GF-D8 (cell line): ENCODE results near the gene PGLYRP4.

Experiments
- DNase-seq: peaks from one replicate; lab custom pipeline; 2025; lab: John Stamatoyannopoulos, UW

PGLYRP4 gene, protein sequence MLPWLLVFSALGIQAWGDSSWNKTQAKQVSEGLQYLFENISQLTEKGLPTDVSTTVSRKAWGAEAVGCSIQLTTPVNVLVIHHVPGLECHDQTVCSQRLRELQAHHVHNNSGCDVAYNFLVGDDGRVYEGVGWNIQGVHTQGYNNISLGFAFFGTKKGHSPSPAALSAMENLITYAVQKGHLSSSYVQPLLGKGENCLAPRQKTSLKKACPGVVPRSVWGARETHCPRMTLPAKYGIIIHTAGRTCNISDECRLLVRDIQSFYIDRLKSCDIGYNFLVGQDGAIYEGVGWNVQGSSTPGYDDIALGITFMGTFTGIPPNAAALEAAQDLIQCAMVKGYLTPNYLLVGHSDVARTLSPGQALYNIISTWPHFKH

DNA sequence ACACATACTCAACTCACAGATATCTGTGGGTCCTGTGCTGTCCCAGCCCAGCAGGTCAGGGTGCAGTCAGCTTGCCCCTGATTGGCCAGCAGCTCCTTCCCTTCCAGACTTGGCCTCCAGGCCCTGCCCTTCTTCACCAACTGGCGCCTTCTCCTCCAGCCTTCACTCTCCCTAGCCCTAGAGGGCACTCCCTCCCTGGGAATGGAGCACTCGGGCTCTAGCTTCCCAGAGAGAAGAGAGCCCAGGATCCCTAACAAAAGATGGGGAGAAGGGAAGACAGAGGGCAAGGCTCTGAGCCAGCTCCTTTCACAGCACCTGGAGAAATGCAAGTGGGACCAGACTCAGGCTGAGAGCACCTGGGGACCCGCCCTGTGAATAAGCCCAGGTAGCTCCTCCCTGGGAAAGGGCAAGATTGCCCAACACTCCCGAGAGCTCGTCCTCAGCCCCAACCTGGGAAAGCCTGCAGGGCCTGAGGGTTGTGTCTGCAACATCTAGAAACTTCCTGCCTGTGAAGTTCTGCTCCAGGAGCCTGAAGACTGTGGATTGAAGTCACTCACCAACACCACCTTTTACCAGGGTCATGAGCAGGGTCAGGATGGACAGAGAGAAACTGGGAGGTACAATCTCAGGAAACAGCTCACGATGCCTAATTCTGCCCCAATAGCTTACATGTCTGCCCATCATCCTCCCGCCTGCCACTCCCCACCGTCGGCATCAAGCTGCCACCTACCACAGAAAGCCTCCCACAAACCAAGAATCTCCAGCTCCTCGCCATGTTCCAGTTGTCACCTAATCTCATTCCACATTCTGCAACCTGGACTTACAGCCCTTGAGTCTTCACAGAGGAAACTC lies at the start of gene PGLYRP4:
PGLYRP4 (minus strand) TSS at position 331 of the 852 bp plus-strand sequence. CDS start 909 bp downstream, outside the sequence.
- DNase-seq = no peak

DNA sequence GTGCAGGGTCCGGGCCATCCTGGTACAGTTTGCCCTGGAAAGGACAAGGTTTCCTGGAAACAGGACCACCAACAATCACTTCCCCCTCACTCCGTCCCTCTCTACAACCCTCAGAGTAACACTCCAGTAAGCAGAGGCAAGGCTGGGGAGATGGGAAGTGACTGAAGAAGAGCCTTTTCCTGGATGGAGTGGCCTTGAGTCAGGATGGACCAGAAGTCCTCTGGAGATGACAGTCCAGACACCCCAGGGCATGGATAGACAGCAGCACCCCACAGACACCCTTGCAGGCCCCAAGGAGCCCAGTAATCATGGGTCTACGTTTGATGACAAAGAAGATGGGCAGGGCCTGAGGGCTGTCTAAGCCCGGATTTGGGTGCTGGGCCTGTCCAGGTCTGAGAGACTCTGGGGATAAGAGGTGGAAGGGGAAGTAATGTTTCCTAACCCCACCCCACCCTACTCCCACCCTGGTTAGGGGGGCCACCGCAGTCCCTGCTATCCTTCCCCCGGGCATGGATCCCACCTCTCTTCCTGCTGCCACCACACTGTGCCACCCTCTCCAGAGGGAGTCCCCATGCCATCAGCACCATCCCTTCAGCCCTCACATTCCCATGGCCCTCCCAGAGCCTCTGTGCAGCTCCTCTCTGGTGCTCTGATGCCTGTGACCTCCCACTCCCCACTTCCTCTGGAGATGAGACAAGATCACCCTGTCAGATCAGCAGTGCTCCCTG lies 49.4 kb upstream of the PGLYRP4 start:
- DNase-seq = no peak

DNA sequence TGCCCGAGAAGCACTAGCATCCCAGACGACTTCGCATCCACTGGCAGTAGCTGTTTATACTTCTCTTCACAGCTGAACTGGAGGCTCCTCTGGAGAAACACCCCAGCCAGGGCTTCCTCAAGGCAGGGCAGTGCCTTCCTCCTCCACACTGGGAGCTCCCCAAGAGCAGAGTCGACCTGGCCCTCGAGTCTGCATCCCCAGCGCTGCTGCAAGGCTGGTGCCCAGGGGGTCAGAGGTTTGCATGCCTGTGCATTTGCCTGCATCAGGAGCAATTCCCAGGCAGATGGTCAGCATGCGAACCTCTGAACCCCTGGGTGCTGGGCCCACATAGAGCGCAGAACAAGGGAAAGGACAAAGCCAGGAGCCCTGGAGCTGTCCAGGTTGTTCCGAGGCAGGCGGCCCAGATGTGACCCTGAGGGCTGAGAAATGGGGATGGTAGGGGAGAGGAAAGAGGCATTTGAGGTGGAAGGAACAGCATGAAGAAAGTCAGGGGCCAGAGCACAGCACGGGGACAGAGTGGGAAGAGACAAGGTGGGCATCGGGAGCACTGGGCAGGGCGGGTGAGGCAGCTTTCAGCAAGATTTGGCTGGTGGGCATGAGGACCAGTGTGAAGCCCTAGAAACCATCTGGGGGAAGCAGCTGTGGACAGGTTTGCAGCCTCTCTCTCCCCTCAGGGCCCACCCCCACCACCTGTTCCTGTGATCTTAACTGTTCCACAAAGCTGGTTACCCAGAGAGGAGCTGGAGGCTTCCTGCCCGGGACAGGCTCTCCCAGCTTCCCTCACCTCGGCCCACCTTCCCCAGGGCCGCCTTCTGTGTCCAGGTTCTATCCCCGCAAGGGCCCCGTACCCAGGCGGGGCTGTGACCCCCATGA lies 48.6 kb upstream of the PGLYRP4 start:
- no peak for DNase-seq

DNA sequence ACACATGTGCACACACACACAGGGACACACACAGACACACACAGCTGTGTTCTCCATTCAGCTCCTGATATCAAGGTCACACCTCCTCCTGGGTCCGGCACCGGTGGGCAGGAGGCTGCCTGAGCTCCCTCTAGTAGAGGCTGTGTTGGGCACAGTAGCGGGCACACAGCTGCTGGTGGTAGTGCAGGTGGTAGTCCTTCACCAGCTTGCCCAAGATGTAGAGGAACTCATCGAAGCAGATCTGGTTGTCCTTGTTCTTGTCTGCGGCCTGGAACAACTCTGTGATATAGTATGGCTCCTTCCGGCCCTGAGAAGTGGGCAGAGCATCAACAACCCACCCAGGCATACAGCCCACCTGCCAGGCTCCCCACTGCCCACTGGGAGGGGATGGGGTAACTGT lies 47.8 kb upstream of the PGLYRP4 start:
- DNase-seq = no peak

DNA sequence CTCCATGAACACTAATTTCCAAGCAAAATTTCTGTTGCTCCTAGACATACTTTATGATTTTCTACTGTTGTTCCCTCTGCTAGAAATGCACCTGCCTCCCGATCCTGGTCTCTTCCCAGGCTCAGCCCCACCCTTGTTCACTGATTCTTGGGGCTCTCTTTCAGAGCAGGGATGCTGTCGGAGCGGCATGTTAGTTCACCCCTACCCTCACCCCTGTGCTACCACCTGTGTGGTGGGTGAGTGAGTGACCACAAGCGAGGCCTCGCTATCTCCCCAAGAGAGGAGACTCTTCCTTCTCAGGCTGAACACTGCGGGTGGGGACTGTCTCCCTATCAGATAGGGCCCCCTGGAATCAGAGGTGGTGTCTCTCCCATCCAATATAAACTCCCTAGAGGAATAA lies 47.1 kb upstream of the PGLYRP4 start:
- DNase-seq = no peak

DNA sequence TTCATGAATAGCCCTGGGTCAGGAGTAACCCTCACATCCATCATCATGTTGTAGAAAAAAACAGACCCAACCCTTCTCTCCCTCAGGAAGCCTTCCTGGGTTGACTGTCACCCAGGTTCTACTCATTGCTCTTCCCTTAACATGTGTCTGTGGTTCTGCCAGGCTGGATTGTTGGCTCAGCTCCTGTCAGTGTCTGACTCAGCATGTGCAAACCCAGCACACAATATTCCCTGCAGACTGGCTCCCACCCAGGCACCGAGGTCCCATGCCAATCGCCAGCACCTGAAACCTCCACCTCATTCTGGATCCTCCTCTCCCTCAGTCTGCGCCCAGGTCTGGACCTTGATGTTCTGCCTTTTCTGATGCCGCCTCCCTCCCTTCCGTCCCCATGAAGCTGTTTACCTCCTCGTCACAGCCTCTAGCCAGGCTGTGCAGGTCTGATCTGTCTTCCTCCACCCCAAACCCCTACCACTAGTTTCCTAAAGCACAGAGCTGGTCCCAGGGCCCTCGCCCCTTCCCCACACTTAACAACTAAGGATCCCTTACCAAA lies 46.6 kb upstream of the PGLYRP4 start:
- DNase-seq = no peak

DNA sequence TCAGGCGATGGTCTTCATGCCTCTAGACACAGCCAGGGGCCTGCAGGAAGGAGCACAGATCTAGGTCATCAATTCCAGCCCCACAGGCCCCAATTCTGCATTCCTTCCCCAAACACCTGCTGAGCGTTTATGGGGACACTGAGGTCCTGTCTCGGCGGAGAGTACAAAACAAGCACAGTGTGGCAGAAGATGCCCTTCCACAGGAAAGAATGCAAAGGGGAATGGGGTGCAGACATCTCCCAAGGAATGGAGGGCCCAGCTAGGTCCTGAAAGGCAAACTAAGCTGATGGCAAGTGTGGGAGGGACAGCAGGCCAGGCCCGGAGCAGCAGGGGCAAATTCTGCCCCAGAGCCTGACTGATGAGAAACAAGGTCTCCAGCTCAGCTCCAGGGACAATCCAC lies 45.8 kb upstream of the PGLYRP4 start:
- DNase-seq = no peak

DNA sequence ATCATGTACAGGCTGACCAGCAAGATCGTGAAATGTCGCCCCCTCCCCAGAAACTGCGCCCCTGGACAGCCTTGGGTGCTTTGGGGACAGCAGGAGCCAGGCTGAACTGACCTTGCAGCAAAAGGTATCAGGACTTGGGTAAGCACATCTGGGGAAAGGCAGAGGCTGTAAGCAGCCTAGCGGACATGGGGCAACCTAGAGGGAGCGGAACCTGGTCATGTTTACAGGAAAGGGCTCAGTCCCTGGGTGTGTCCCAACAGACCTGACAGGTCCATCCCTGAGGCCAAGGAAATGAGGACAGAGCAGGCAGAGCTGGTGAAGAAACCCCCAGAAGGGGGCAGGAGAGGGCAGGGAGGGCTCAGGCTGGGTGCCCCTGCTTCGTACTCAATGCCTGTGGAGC lies 45.3 kb upstream of the PGLYRP4 start:
- no peak for DNase-seq

DNA sequence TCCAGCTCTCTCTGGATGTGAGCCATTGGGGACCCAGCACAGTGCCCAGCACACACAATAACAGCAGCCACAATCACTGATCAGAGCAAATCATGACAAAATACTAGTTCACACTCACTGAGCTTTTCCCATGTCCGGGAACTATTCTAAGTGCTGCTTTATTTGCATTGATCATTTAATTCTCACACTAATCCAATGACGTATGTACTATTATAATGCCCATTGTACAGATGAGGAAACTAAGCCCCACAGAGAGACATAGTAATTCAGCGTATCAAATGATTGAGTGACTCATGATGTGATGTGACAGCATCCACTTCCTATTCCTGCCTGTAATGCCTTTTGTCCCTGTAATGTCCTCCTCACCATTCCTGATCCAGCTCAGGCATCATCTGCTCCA lies 44.2 kb upstream of the PGLYRP4 start:
- DNase-seq = no peak

DNA sequence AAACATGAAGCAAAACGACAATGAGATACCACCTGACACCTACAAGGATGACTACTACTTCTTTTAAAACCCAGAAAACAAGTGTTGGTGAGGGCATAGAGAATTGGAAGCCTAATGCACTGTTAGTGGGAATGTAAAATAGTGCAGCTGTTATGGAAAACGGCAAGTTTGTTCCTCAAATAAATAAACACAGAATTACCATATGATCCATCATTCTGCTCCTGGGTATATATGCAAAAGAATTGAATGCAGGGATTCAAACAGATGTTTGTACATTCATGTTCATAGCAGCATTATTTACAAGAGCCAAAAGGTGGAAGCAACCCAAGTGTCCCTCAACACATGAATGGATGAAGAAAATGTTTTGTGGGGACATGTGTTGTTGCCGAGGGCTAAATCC lies 43.6 kb upstream of the PGLYRP4 start:
- DNase-seq = no peak

DNA sequence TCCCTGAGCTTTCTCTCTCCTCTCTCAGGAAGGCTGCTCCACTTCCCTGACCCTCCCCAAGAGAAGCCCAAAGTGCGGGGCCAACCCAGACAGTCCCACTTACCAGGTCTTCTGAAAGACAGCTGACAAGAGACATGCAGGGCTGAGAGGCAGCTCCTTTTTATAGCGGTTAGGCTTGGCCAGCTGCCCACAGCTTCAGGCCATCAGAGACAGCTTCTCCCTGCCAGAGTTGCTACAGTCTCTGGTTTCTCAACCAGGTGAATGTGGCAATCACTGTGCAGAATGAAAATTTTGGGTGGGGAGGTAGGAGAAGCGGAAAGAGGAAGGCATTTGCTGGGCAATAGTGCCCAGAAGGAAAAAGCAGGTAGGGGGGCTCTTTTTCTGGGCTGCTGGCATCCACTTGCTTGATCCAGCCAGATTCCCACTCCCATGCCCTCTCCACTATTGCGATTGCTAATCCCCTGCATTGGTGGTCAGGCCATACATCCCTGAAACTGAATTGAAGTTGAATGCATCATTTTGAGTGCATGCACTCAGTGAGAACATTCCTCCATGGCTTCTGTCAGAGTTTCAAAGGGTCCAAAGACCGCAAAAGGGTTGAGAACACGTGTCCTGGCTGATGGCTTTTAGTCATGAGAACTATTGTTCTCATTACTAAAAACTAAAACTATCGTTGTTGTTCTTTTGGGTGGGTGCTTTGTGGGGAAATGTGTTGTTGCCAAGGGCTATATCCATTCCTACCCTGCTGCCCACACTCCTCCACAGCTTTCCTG lies 42.5 kb upstream of the PGLYRP4 start, which contains the start of gene S100A8:
S100A8 (minus strand) TSS at position 136 of the 773 bp plus-strand sequence. CDS start 538 bp downstream, outside the sequence.
- DNase-seq = peak; percentile 83

DNA sequence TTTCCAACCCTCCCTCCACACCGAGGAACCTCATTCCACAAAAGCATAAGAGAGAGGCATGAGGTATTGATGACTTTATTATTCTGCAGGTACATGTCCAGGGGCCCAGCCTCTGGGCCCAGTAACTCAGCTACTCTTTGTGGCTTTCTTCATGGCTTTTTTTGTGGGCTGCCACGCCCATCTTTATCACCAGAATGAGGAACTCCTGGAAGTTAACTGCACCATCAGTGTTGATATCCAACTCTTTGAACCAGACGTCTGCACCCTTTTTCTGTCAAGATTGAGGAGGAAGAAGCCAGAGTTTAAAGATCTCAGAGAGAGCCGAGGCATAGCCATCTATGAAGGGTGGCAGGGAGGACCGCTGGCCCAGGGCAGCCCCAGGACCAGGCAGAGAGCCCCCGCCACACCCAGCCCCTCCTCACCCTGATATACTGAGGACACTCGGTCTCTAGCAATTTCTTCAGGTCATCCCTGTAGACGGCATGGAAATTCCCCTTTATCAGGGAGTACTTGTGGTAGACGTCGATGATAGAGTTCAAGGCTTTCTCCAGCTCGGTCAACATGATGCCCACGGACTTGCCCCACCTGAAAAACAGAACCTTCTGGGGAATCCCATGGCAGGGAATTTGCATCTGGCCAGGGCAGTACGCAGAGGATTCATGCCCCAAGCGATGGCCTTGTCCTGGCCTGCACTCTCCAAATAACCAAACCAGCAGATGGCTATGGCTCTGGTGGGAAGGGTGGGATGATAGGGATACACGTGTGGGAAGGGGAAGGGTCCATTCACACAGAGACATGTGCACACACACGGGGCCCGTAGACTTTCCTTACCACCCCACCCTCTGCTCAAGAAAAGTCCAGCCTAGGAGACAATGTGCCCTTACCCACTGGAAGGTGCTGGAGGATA lies 41.6 kb upstream of the PGLYRP4 start:
- DNase-seq = peak; percentile 58

DNA sequence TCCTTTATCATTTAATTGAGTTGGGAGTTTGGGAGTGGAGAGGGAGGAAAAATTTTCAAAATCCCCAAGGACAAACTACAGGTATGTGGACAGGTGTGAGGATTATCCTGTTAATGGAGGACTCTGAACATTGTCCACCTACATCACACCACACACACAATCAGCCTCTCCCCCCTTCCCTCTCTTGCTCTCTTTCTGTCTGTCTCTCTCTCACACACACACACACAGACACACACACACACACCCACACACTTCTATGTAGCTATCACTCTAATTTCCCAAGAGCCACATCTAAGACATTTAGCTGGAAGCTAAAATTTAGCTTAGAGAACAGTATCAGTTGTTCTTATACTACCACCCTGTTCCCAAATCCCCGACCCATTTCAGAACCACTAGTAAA lies 40.8 kb upstream of the PGLYRP4 start:
- DNase-seq = no peak

DNA sequence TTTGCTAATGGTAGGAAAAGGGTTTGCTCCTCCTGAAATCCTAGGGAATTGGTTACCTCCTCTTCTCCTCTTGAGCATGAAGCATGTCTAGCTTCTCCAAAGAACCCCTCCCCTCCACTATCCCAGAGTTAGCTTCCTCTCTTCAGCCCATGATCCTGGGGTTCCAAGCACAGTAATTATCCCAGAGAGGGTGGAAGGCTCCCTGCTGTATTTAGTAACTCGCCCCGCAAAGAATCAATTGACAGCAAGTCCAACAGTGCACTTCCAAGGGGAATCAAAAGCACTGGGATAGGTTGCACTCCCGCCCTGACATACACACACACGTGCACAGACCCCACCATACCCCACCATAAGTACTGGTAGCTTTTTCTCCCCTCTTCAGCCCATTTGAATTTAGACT lies 39.1 kb upstream of the PGLYRP4 start:
- DNase-seq = no peak

DNA sequence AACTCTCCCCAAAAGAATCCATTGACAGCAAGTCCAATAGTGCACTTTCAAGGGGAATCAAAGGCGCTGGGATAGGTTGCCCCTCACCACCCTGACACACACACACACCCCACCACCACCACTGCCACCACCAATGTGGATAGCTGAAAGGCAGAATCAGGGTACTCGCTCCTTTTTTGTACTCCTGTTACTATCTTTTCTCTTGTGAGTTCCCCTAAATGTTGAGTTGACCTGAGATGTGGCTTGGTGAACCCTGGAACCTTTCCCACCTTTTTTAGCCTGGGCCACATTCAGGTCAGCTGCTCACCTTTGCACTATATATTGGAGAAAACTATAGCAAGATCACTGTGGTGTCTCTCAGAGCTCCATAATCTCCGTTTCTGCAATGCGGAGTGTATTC lies 38.4 kb upstream of the PGLYRP4 start:
- DNase-seq = no peak

DNA sequence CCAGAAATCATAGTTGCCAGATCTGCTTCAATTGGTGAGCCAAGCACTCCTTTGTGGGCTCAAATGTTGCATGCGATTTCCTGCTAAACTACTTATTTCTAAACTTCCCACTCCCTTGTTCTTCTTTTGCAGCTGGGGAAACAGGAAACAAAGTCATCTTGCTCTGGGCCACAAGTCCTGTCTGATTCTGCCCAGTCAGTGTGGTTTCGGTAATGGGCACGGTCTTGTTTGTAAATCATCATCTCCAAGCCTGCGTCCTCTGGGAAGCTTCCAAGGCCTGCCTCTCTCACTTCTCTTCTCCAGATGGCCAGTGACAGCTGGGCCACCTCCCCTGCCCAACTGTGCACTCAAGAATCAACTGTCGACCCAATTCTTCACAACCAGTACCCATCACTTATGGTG lies 37.9 kb upstream of the PGLYRP4 start:
- DNase-seq = peak; percentile 96

DNA sequence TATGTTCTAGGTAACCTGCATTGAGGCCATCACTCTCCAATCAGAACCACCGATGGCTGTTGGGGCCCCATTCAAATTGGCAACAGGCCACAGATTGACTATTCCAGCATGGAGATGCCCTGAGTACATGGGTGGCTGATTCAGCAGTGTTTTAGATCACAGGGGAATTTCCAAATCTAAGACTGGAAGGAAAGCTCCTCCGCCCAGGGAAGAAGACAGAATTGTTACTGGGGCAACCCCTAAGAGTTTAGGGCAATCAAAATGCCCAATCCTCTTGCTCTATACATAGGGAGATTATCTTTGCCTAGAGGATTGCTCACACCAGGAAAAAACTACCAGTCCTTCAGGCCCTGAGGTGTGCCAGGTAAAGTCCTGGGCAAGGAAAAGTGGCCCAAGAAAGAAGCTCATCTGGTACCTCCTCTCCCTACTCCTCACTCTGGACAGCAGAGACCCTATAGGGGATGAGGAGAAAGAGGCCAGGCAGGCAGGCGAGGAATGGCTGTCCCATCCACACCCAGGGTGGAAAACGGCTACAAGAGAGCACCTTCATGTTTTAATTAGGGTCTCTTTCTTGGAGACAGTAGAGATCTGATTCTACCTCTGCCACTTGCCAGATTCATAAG lies 36.4 kb upstream of the PGLYRP4 start:
- no peak for DNase-seq

DNA sequence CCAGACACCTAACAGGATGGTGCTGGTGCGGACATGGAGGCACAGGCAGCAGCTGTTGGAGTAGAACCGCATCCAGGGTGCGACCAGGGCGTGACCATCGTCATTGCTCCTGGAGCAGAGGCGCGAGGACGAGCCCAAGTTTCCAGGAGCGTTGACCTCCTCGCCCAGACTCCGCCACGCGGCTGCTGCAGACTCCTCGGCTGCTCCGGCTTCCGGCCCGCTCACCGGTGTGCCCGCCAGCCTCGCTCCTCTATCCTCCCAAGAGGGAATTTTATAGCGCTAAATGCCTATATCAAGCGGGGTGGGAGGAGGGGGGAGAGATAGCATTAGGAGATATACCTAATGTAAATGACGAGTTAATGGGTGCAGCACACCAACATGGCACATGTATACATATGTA lies 32.1 kb upstream of the PGLYRP4 start:
- no peak for DNase-seq

DNA sequence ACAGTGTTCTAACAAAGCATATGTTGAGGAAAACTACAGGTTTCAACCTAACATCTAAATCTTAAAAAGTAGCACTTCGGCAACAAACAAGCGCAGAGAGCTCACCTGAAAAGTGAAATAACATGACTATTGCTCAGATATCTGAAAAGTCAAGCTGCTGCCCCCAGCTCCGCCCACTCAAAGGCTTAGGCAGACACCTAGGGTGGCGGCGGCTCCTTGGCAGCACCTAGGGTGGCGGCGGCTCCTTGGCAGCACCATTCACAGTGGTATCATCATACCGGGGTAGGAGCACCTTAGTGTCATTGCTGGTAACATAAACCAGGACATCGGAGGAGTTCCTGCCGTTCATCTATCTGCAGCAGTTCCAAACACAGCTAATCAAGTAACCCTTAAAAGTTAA lies 30.9 kb upstream of the PGLYRP4 start:
- DNase-seq = no peak
